Tibial artery (tissue), 4 donors: ENCODE results near the gene KTN1.
A peak's percentile ranks its signal among the peaks of the same experiment; 100 is the strongest.

Experiments
- DNase-seq, 2 donors: peaks; one replicate each; pipeline ENCODE4 v3.0.0-alpha.2; 2019
- H3K27ac ChIP-seq, 2 donors: fragments of 200-600 bp; sonication (generic) in 1 of 2; 1 replicate in 1 of 2; 2 replicates in 1 of 2; pipeline ENCODE4 v1.5.1; 2018 to 2019; ENCODE audit warnings: mild to moderate bottlenecking in 1 of 2
- H3K27me3 ChIP-seq, 2 donors: fragments of 200-600 bp; sonication (generic) in 1 of 2; one replicate each; pipeline versions ENCODE4 v1.5.1 to v1.6.0; 2016 to 2019
- H3K36me3 ChIP-seq, 3 donors: fragments of 200-600 bp; sonication (generic) in 2 of 3; one replicate each; pipeline ENCODE4 v1.5.1; 2016 to 2019; ENCODE audit warnings: mild to moderate bottlenecking in 2 of 3
- H3K4me1 ChIP-seq, 4 donors: fragments of 200-600 bp; sonication (generic) in 2 of 4; 1 replicate in 3 of 4; 2 replicates in 1 of 4; pipeline ENCODE4 v1.5.1; 2016 to 2019
- H3K4me3 ChIP-seq, 2 donors: fragments of 200-600 bp; sonication (generic) in 1 of 2; 1 replicate in 1 of 2; 2 replicates in 1 of 2; pipeline ENCODE4 v1.5.1; 2018 to 2019; ENCODE audit warnings: mild to moderate bottlenecking in 2 of 2
- H3K9me3 ChIP-seq, 3 donors: fragments of 200-600 bp; sonication (generic) in 1 of 3; one replicate each; pipeline ENCODE4 v1.5.1; 2016 to 2019
- intact Hi-C: fragments of 100-400 bp; cut with DNase I; formaldehyde crosslinking; loops from one replicate; pipeline ENCODE4 v1.15.0; 2023; ENCODE audit warnings: low total_unique reads
- TF ChIP-seq, protein P1 (sequence below), 2 experiments: fragments of 200-600 bp in 1 of 2; fragments of 450-650 bp in 1 of 2; IDR thresholded peaks; one replicate each; pipeline ENCODE4 v1.5.1; 2017 to 2019; ENCODE audit warnings: antibody characterized with exemption in 2 of 2, mild to moderate bottlenecking in 1 of 2, moderate library complexity in 1 of 2

KTN1 gene

DNA sequence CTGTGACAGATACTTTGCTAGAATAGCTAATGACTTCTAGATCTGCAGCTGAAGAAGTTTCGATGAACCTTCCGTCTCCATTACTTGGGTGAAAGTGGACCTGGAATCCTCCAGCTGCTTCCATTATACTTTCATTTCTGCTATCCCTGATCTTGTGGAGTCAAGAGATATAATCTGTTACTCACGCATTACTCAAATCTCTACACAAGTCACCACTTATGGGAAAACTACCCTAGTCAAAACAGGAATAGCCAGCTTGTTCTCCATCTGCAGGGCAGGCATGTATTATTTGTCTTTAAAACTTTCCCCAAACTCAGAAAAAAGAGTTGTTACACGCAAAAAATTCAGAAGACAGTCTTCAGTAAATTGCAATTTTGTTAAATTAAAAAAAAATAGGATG is 2.8 kb upstream of the KTN1 start:
- DNase-seq = no peak
- Histone ChIP-seq H3K27ac (no peak overlapping the region), H3K4me3 (no peak overlapping the region), H3K4me1 (peaks cover 0 to 15% (median 7%) of the 10 kb centered on the region in 4 donors), H3K36me3 (no peaks in the 10 kb centered on the region), H3K9me3 (no peaks in the 10 kb centered on the region), H3K27me3 (no peaks in the 10 kb centered on the region)
- intact Hi-C loops = no loop called here
- TF ChIP-seq, protein P1, sequence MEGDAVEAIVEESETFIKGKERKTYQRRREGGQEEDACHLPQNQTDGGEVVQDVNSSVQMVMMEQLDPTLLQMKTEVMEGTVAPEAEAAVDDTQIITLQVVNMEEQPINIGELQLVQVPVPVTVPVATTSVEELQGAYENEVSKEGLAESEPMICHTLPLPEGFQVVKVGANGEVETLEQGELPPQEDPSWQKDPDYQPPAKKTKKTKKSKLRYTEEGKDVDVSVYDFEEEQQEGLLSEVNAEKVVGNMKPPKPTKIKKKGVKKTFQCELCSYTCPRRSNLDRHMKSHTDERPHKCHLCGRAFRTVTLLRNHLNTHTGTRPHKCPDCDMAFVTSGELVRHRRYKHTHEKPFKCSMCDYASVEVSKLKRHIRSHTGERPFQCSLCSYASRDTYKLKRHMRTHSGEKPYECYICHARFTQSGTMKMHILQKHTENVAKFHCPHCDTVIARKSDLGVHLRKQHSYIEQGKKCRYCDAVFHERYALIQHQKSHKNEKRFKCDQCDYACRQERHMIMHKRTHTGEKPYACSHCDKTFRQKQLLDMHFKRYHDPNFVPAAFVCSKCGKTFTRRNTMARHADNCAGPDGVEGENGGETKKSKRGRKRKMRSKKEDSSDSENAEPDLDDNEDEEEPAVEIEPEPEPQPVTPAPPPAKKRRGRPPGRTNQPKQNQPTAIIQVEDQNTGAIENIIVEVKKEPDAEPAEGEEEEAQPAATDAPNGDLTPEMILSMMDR (IDR thresholded peaks at IDR 0.05) = no peak

- DNase-seq = no peak
- no peaks in the 10 kb centered on the region for H3K27me3 ChIP-seq
- H3K9me3 ChIP-seq = no peaks in the 10 kb centered on the region
- H3K36me3 ChIP-seq = no peaks in the 10 kb centered on the region
- intact Hi-C loops = no loop called here
- H3K27ac ChIP-seq = peak overlapping the region; percentile 97 to 98
- TF ChIP-seq, protein P1 (IDR thresholded peaks at IDR 0.05) = no peak
- peak overlapping the region; percentile 86 to 93 for H3K4me3 ChIP-seq
- peaks cover 0 to 28% (median 15%) of the 10 kb centered on the region in 4 donors for H3K4me1 ChIP-seq
Observed at GRCh38 chr14:55578511-55578910, 1.5 kb upstream of the KTN1 start.

- H3K27ac ChIP-seq = peak overlapping the region; percentile 97 to 98
- peak; percentile 35 to 75 for DNase-seq
- no peaks in the 10 kb centered on the region for H3K9me3 ChIP-seq
- intact Hi-C loops = no loop called here
- TF ChIP-seq, protein P1 (IDR thresholded peaks at IDR 0.05) = peak in 1 of 2 experiments; percentile 14
- no peaks in the 10 kb centered on the region for H3K27me3 ChIP-seq
- H3K4me3 ChIP-seq = peak overlapping the region; percentile 86 to 93
- peaks cover 0 to 50% (median 29%) of the 10 kb centered on the region in 4 donors for H3K4me1 ChIP-seq
- H3K36me3 ChIP-seq = no peaks in the 10 kb centered on the region
Observed at GRCh38 chr14:55580470-55581341, 699 bp downstream of the KTN1 start.

GRCh38 chr14:55581342-55581771 is 1.4 kb downstream of the KTN1 start:
- H3K27ac ChIP-seq = peak overlapping the region; percentile 97 to 98
- H3K4me1 ChIP-seq = peaks cover 0 to 57% (median 32%) of the 10 kb centered on the region in 4 donors

GRCh38 chr14:55582746-55583145 is 2.7 kb downstream of the KTN1 start:
- Histone ChIP-seq H3K27ac (no peak overlapping the region), H3K4me1 (peaks cover 0 to 70% (median 39%) of the 10 kb centered on the region in 4 donors)
- intact Hi-C loops = no loop called here

More at GRCh38 chr14:55581342-55581771, 1.4 kb downstream of the KTN1 start:
- no peaks in the 10 kb centered on the region for H3K27me3 ChIP-seq
- TF ChIP-seq, protein P1 (IDR thresholded peaks at IDR 0.05) = no peak
- no peaks in the 10 kb centered on the region for H3K36me3 ChIP-seq
- intact Hi-C loops = no loop called here
- H3K4me3 ChIP-seq = peak overlapping the region; percentile 86 to 93
- H3K9me3 ChIP-seq = no peaks in the 10 kb centered on the region
- DNase-seq = no peak

More at GRCh38 chr14:55582746-55583145, 2.7 kb downstream of the KTN1 start:
- no peaks in the 10 kb centered on the region for H3K27me3 ChIP-seq
- H3K9me3 ChIP-seq = no peaks in the 10 kb centered on the region
- DNase-seq = no peak
- H3K36me3 ChIP-seq = no peaks in the 10 kb centered on the region
- TF ChIP-seq, protein P1 (IDR thresholded peaks at IDR 0.05) = no peak
- H3K4me3 ChIP-seq = no peak overlapping the region
